ENCODE data around the gene LHFPL2. TPM values are rescaled to one million over a fixed set of nuclear protein-coding genes. Genes with fewer than 3 reads are reported as not detected.
"Not testable (repeated sequence)": the region's sequence is repeated elsewhere in the genome, so short reads cannot be mapped to it uniquely, and the experiment has no call there.

The LHFPL2 gene
- total RNA-seq, 2 donors from 2014 or later, result 13.7 to 40.4 TPM

DNA sequence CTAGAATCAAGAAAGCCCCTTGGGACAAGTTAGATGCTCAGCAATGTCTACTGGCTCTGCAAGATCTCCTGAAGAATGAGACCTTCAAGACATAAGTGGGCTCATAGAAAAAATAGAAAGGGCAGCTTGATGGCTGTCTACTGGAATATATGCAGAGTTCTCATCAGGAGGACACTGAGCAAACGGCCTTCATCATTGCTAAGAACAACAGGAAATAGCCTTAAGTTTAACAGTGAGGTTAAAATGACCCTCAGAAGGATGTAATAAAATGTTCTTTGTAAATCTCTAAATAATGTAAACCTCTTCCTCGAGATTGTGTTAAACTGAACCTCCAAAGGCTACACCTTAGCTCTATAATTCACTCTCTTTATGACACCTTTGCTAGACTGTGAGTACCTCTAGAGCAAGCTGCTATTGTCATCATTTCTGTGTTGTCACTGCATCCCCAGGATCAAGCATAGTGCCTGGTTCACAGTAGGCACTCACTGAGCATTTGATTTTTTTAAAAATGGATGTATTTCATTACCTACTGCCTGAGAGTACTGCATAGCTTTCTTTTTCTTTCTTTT, 22.2 kb upstream of the LHFPL2 start:
- no peaks in the 10 kb centered on the region for H3K9me3 ChIP-seq
- no peaks in the 10 kb centered on the region for H3K36me3 ChIP-seq
- TF ChIP-seq, protein P1, sequence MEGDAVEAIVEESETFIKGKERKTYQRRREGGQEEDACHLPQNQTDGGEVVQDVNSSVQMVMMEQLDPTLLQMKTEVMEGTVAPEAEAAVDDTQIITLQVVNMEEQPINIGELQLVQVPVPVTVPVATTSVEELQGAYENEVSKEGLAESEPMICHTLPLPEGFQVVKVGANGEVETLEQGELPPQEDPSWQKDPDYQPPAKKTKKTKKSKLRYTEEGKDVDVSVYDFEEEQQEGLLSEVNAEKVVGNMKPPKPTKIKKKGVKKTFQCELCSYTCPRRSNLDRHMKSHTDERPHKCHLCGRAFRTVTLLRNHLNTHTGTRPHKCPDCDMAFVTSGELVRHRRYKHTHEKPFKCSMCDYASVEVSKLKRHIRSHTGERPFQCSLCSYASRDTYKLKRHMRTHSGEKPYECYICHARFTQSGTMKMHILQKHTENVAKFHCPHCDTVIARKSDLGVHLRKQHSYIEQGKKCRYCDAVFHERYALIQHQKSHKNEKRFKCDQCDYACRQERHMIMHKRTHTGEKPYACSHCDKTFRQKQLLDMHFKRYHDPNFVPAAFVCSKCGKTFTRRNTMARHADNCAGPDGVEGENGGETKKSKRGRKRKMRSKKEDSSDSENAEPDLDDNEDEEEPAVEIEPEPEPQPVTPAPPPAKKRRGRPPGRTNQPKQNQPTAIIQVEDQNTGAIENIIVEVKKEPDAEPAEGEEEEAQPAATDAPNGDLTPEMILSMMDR (IDR thresholded peaks at IDR 0.05), result no peak
- TF ChIP-seq POLR2AphosphoS5 (IDR thresholded peaks at IDR 0.05) (no peak), POLR2A (IDR thresholded peaks at IDR 0.05) (no peak)
- no peaks in the 10 kb centered on the region for H3K27me3 ChIP-seq (replicated peaks; ENCODE audit: insufficient read depth)
- intact Hi-C loops (cut with DNase I), result no loop called here
- 44% methylated on average over 2 of the region's 2 CpGs for WGBS
- no peak overlapping the region for H3K27ac ChIP-seq
- no peak for DNase-seq (ENCODE audit: low spot score)
- no peak overlapping the region for H3K4me3 ChIP-seq
- no peaks in the 10 kb centered on the region for H3K4me1 ChIP-seq (replicated peaks)

DNA sequence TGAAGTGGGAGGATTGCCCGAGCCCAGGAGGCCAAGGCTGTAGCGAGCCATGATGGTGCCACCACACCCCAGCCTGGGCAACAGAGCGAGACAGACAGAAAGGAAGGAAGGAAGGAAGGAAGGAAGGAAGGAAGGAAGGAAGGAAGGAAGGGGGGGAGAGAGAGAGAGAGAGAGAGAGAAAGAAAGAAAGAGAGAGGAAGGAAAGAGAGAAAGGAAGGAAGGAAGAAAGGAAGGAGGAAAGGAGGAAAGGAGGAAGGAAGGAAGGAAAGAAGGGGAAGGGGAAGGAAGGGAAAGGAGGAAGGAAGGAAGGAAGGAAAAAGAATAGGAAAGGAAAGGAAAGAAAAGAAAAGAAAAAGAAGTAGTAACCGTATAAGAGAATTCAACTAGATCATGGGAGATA, 20.8 kb upstream of the LHFPL2 start:
- H3K9me3 ChIP-seq, result no peaks in the 10 kb centered on the region
- H3K4me3 ChIP-seq, result no peak overlapping the region
- 95% methylated on average over 4 of the region's 4 CpGs for WGBS
- H3K4me1 ChIP-seq (replicated peaks), result no peaks in the 10 kb centered on the region
- H3K36me3 ChIP-seq, result no peaks in the 10 kb centered on the region
- no peaks in the 10 kb centered on the region for H3K27me3 ChIP-seq (replicated peaks; ENCODE audit: insufficient read depth)
- TF ChIP-seq POLR2A (IDR thresholded peaks at IDR 0.05) (no peak), POLR2AphosphoS5 (IDR thresholded peaks at IDR 0.05) (no peak)
- TF ChIP-seq, protein P1 (IDR thresholded peaks at IDR 0.05), result no peak
- no peak for DNase-seq (ENCODE audit: low spot score)
- intact Hi-C loops (cut with DNase I), result no loop called here
- no peak overlapping the region for H3K27ac ChIP-seq

DNA sequence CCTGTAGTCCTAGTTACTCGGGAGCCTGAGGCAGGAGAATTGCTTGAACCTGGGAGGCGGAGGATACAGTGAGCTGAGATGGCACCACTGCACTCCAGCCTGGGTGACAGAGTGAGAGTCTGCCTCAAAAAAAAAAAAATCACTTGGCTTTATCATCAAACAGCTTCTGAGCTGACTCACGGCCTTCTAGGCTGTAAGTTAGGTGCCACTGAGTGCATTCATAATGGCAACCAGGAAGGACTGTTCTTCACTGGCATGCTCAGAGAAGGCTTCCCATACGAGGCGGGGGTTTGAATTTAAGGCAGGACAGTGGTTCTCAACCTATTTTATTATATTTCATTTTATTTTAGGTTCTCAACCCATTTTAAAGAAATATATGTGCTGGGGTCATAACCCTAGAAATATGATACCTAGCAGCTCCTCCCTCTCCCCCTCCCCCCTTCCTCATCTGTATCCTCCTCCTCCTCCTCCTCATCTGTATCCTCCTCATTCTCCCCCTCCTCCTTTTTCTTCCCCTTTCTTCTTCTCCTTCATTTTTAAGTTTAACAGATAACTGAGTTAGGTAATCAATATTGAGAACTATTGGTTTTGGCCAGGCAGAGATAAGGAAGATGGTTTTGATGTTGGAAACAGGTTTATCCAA, 19.0 kb upstream of the LHFPL2 start:
- Histone ChIP-seq H3K36me3 (no peaks in the 10 kb centered on the region), H3K9me3 (no peaks in the 10 kb centered on the region), H3K27ac (no peak overlapping the region), H3K27me3 (replicated peaks; ENCODE audit: insufficient read depth) (no peaks in the 10 kb centered on the region), H3K4me1 (replicated peaks) (no peaks in the 10 kb centered on the region), H3K4me3 (no peak overlapping the region)
- intact Hi-C loops (cut with DNase I), result no loop called here
- WGBS, result 93% methylated on average over 5 of the region's 5 CpGs
- TF ChIP-seq POLR2AphosphoS5 (IDR thresholded peaks at IDR 0.05), result no peak
- TF ChIP-seq, protein P1 (IDR thresholded peaks at IDR 0.05), result no peak
- no peak for TF ChIP-seq POLR2A (IDR thresholded peaks at IDR 0.05)
- DNase-seq (ENCODE audit: low spot score), result no peak

DNA sequence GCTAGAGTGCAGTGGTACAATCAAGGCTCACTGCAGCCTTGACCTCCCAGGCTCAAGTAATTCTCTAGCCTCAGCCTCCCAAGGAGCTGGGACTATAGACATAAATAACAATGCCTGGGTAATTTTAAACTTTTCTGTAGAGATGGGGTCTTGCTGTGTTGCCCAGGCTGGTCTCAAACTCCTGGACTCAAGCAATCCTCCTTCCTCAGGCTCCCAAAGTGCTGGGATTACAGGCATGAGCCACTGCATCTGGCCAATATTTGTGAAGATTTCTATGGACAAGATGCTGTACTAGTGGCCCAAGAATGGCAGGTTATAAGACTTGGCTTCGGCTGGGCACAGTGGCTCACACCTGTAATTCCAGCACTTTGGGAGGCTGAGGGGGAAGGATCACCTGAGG, 18.4 kb upstream of the LHFPL2 start:
- 93% methylated on average over 1 of the region's 1 CpG for WGBS
- H3K4me1 ChIP-seq (replicated peaks); H3K27me3 ChIP-seq (replicated peaks; ENCODE audit: insufficient read depth); H3K4me3 ChIP-seq; intact Hi-C loops (cut with DNase I); H3K36me3 ChIP-seq; H3K9me3 ChIP-seq; H3K27ac ChIP-seq; DNase-seq (ENCODE audit: low spot score): not testable (repeated sequence)

DNA sequence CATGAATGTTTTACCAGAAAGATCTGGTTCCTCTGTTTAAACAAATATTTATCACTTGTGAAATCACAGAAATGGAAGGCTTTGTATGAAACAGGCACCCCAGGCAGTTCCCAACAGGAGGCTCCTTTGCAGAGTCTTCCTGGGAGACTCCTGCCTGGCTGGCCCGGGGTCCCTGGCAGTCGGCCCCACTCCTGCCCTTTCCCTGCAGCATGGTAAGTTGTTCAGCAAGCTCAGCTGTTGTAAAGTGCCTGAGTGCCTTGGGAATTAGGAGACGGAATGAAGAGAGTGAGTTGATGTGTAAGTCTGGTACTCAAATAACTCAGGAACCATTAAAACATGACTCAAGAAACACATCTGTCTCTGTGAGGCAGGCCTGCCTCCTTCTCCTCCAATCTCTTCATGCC, 17.5 kb upstream of the LHFPL2 start:
- no peaks in the 10 kb centered on the region for H3K27me3 ChIP-seq (replicated peaks; ENCODE audit: insufficient read depth)
- H3K4me3 ChIP-seq, result no peak overlapping the region
- H3K4me1 ChIP-seq (replicated peaks), result no peaks in the 10 kb centered on the region
- H3K36me3 ChIP-seq, result no peaks in the 10 kb centered on the region
- DNase-seq (ENCODE audit: low spot score), result no peak
- 15% methylated on average over 3 of the region's 3 CpGs for WGBS
- H3K9me3 ChIP-seq, result no peaks in the 10 kb centered on the region
- no peak overlapping the region for H3K27ac ChIP-seq
- no peak for TF ChIP-seq POLR2A (IDR thresholded peaks at IDR 0.05)
- TF ChIP-seq POLR2AphosphoS5 (IDR thresholded peaks at IDR 0.05), result no peak
- TF ChIP-seq, protein P1 (IDR thresholded peaks at IDR 0.05), result no peak
- intact Hi-C loops (cut with DNase I), result no loop called here

All from prostate gland (tissue), 2 donors.